GM12878 (cell line): ENCODE results near the gene FGFR2.

Experiments used
- ATF7 ChIP-seq: fragments of 450-650 bp; IDR thresholded peaks from 2 replicates; pipeline ENCODE4 v1.6.1; 2016; ENCODE audit warnings: low read depth, mild to moderate bottlenecking
- CTCF ChIP-seq, 3 experiments: IDR thresholded peaks in 2 of 3; conservative IDR thresholded peaks in 1 of 3; 2 replicates each; pipeline ENCODE4 v1.5.1; 2011; ENCODE audit warnings: low read depth in 3 of 3, low read length in 3 of 3, mild to moderate bottlenecking in 3 of 3, control low read depth in 2 of 3, moderate library complexity in 2 of 3, inconsistent platforms in 1 of 3, mixed read lengths in 1 of 3; ENCODE audit not compliant: control insufficient read depth in 2 of 3, insufficient read depth in 1 of 3; ENCODE audit errors: extremely low read depth in 1 of 3
- JUND ChIP-seq: IDR thresholded peaks from 2 replicates; pipeline ENCODE4 v1.6.1; 2012; ENCODE audit warnings: low read depth, mild to moderate bottlenecking, low read length, improper control_type of control experiment, moderate library complexity
- USF2 ChIP-seq: IDR thresholded peaks from 2 replicates; pipeline ENCODE4 v1.6.1; 2011; ENCODE audit warnings: low read depth, low read length, improper control_type of control experiment, borderline replicate concordance
- ZBED1 ChIP-seq: IDR thresholded peaks from 2 replicates; pipeline ENCODE4 v1.6.1; 2016; ENCODE audit warnings: borderline replicate concordance

- TF ChIP-seq CTCF (IDR thresholded peaks at IDR 0.05 in 2 of 3, conservative IDR thresholded peaks at IDR 0.05 in 1 of 3; ENCODE audit: control insufficient read depth in 2 of 3, extremely low read depth in 1 of 3, insufficient read depth in 1 of 3, low read depth in 3 of 3, low read length in 3 of 3) (no peak), ATF7 (no peak), USF2 (no peak), JUND (no peak), ZBED1 (no peak)
These were observed 4.8 kb downstream of the FGFR2 start for GRCh38 chr10:121593281-121594075.
